GM19324 (cell line): ENCODE measurements around the gene ZC3H15.

Experiments
- ATAC-seq: cut with Tn5 transposase; IDR thresholded peaks from one replicate; pipeline ENCODE4 v1.9.1; 2021; ENCODE audit warnings: mild to moderate bottlenecking, moderate library complexity; ENCODE audit not compliant: unreplicated experiment, low FRiP score

The ZC3H15 gene

DNA sequence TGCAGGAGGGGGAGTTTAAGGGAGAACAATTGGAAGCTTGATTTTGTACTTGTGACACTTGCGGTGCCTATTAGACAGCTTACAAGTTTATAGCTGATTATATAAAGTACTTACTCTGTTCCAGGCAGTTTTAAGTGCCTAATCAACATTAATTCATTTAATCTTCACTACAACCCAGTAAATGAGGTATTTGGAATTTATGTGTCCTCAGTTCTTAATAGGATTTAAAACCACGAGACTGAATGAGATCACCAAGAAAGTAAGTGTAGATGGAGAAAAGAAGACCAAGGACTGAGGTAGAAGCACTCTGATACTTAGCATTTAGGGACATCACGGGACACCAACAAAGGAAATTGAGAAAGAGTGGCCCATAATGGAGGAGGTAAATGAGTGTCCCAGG is 49.8 kb downstream of the ZC3H15 start:
- ATAC-seq: no peak

DNA sequence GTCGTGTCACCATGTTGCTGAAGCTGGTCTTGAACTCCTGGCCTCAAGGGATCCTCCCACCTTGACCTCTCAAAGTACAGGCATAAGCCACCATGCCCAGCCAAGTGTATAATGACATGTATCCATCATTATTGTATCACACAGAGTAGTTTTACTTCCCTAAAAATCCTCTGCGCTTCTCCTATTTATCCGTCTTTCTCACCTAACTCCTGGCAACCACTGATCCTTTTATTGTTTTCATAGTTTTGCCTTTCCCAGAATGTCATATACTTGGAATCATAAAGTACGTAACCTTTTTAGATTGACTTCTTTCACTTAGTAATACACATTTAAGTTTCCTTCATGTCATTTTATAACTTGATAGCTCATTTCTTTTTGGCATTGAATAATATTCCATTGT is 51.0 kb downstream of the ZC3H15 start:
- ATAC-seq: no peak

GRCh38 chr2:186540941-186541340 is 54.9 kb downstream of the ZC3H15 start:
- ATAC-seq: no peak

GRCh38 chr2:186542002-186542401 is 55.9 kb downstream of the ZC3H15 start:
- ATAC-seq: no peak

DNA sequence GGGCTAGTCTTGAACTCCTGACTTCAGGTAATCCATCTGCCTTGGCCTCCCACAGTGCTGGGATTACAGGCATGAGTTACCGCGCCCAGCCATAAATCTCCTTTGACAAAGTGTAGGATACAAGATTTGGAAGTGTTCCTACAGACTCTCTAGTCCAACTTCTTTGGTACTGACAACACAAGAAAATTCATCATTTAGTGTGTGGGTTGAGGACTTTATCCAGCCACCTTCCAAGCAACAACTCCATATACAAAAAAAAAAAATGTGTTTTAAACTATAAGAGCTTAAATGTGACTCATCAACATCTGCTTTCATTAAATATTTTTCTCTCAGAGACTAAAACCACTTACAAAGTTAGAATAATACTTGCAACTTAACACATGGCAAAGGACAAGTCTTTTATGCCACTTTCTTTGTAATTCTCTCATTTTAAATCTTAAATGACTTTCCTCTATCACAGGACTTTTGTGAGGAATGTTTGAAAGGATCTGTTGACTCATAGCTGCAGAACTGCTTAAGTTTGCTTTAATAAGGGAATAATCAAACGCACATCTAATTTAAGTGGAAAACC is 57.6 kb downstream of the ZC3H15 start:
- ATAC-seq: no peak

GRCh38 chr2:186544255-186544675 is 58.2 kb downstream of the ZC3H15 start:
- ATAC-seq: no peak

GRCh38 chr2:186546846-186547245 is 60.8 kb downstream of the ZC3H15 start:
- ATAC-seq: no peak

- no peak for ATAC-seq
Observed at GRCh38 chr2:186551323-186552050, 65.4 kb downstream of the ZC3H15 start.

DNA sequence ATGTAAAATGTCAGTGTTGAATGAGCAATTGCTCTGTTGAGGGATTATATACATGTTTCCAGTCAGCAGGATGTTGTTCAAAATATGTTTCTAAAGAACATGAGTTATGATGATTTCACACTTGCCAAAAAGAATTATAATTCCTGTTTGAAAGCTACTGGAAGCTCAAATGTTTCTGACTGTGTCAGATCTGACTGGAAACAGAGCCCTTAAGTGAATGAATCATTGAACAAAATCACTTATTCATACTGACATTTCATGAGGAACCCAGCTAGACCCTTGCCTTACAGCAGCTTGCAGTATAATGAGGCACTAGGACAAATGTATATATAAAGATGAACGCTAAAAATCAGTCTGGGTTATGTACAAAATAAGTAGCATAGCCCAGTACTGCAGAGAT is 68.4 kb downstream of the ZC3H15 start:
- ATAC-seq: no peak

DNA sequence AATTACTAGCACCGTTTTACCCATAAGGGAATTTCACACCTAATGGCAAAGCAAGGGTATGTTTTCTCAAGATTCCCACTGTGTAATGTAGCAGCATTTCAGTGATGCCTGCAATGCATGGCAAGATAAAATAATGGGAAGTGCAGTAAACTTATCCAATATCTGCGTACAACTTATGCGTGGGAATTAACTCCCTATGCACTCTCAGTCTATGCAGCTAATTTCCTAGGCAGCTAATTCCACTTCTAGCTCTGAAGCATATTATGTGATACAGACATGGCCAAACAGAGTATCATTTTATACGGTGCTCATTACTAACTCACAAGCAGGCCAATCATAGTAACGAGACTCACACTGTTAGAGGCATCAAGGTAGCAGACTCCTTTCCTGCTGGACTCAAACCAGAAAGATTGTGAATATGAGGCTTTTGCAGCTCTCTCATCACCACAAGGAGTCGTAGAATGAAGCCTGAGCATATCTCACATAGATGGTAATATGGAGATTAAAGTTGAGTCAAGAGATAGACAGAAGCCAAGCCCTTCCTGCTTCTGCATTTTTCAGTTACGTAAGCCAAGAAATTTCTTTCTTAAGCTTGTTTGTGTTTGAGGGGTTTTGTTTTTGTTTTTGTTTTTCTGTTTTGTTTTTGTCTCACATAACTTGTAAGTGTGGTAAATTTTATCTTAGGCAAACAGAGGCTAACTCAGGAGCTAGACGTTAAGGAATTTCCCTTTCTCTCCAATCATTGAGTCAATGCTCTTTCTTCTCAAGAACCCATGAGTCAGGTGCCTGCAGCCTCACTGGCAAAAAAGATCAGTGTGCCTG is 69.0 kb downstream of the ZC3H15 start:
- no peak for ATAC-seq

- no peak for ATAC-seq
Observed at GRCh38 chr2:186558512-186559276, 72.6 kb downstream of the ZC3H15 start.
